ENCODE data around the gene FCHSD2.

- TF ChIP-seq CTCF (optimal IDR thresholded peaks at IDR 0.05 in 1 of 3, IDR thresholded peaks at IDR 0.05 in 1 of 3, conservative IDR thresholded peaks at IDR 0.05 in 1 of 3; ENCODE audit: extremely low read depth in 1 of 3, insufficient read depth in 2 of 3, low read length in 3 of 3) (no peak), EZH2 (IDR thresholded peaks at IDR 0.05; ENCODE audit: low read length) (no peak)
Observed at GRCh38 chr11:73154178-73154577, 12.1 kb upstream of the FCHSD2 start.
